Activated CD4-positive, alpha-beta T cell treated with anti-CD3 and anti-CD28 coated beads, Interleukin-10, Interleukin-2, amounts not matched to agents 100 ng/mL and 50 ng/mL, durations not matched to agents 16 hours and 8 hours (primary cell): Measurements from ENCODE around the gene CBARP.
"Not testable (repeated sequence)": the region's sequence is repeated elsewhere in the genome, so short reads cannot be mapped to it uniquely, and the experiment has no call there.

ENCODE experiments used
- DNase-seq: peaks from one replicate; pipeline ENCODE4 v3.0.0-alpha.2; 2020

The CBARP gene

GRCh38 chr19:1224047-1224825 lies 13.6 kb downstream of the CBARP start:
- DNase-seq: no peak

- DNase-seq: peak; percentile 34
Measured at GRCh38 chr19:1223018-1223855, 14.6 kb downstream of the CBARP start.

GRCh38 chr19:1222394-1222793 lies 15.4 kb downstream of the CBARP start:
- no peak for DNase-seq

GRCh38 chr19:1221904-1222255 lies 15.9 kb downstream of the CBARP start:
- DNase-seq: no peak

- DNase-seq: no peak
Measured at GRCh38 chr19:1220976-1221903, 16.6 kb downstream of the CBARP start.

- no peak for DNase-seq
Measured at GRCh38 chr19:1220477-1220930, 17.3 kb downstream of the CBARP start.

- DNase-seq: no peak
Measured at GRCh38 chr19:1219786-1220476, 17.9 kb downstream of the CBARP start.

GRCh38 chr19:1218751-1219567 lies 18.8 kb downstream of the CBARP start:
- DNase-seq: no peak

- DNase-seq: no peak
Measured at GRCh38 chr19:1217366-1217765, 20.4 kb downstream of the CBARP start.

- DNase-seq: no peak
Measured at GRCh38 chr19:1216756-1217155, 21.0 kb downstream of the CBARP start.

GRCh38 chr19:1214862-1215731 lies 22.7 kb downstream of the CBARP start:
- no peak for DNase-seq

GRCh38 chr19:1214299-1214861 lies 23.4 kb downstream of the CBARP start:
- DNase-seq: no peak

- peak; percentile 81 for DNase-seq
Measured at GRCh38 chr19:1213391-1214286, 24.2 kb downstream of the CBARP start.

GRCh38 chr19:1211494-1212234 lies 26.1 kb downstream of the CBARP start:
- DNase-seq: no peak

GRCh38 chr19:1210227-1210538 lies 27.6 kb downstream of the CBARP start:
- no peak for DNase-seq

GRCh38 chr19:1208830-1209229 lies 29.0 kb downstream of the CBARP start:
- not testable (repeated sequence) for DNase-seq

GRCh38 chr19:1206864-1207450 lies 30.8 kb downstream of the CBARP start:
- DNase-seq: peak; percentile 45
